ENCODE data around the gene PDZD2.

The PDZD2 gene

GRCh38 chr5:31859096-31859495 is 220.2 kb downstream of the PDZD2 start:
- DNase-seq: no peak
- Histone ChIP-seq H3K27ac (no peak overlapping the region), H3K4me3 (ENCODE audit: low read depth, low read length) (no peak overlapping the region), H3K36me3 (replicated peaks) (no peaks in the 10 kb centered on the region), H3K27me3 (replicated peaks) (no peaks in the 10 kb centered on the region)
- TF ChIP-seq CTCF (IDR thresholded peaks at IDR 0.05; ENCODE audit: low read depth, low read length, missing control alignments): no peak
- in situ Hi-C loops (cut with HindIII; ENCODE audit: low pct_ligation_motif_present, low sequenced_read_pairs): no loop called here

GRCh38 chr5:31860278-31860677 is 221.3 kb downstream of the PDZD2 start:
- in situ Hi-C loops (cut with HindIII; ENCODE audit: low pct_ligation_motif_present, low sequenced_read_pairs): no loop called here
- no peak for DNase-seq
- TF ChIP-seq CTCF (IDR thresholded peaks at IDR 0.05; ENCODE audit: low read depth, low read length, missing control alignments): no peak
- Histone ChIP-seq H3K36me3 (replicated peaks) (no peaks in the 10 kb centered on the region), H3K27me3 (replicated peaks) (no peaks in the 10 kb centered on the region), H3K4me3 (ENCODE audit: low read depth, low read length) (no peak overlapping the region), H3K27ac (no peak overlapping the region)

- in situ Hi-C loops (cut with HindIII; ENCODE audit: low pct_ligation_motif_present, low sequenced_read_pairs): no loop called here
- Histone ChIP-seq H3K27me3 (replicated peaks) (no peaks in the 10 kb centered on the region), H3K4me3 (ENCODE audit: low read depth, low read length) (no peak overlapping the region), H3K27ac (no peak overlapping the region), H3K36me3 (replicated peaks) (no peaks in the 10 kb centered on the region)
- no peak for DNase-seq
- TF ChIP-seq CTCF (IDR thresholded peaks at IDR 0.05; ENCODE audit: low read depth, low read length, missing control alignments): no peak
These were observed 221.9 kb downstream of the PDZD2 start for GRCh38 chr5:31860726-31861433.

DNA sequence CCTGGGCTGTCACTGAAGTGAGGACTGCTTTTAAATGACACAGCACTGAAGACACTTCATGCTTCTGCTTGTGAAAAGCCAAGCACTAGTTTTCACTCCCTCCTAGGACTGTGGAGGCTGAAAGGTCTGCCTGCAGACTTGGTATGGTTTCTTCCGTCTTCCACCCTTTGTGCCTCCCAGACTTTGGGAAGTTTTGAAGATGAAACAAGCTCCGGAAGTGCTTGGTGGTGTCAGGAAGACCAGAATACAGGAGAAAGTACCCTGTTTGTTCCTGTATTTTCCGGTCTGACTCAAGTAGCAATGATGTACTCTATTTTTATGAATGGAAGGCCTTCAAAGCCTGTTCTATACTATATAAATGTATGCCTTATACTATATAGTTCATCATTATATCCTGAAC is 222.7 kb downstream of the PDZD2 start:
- DNase-seq: no peak
- no peak for TF ChIP-seq CTCF (IDR thresholded peaks at IDR 0.05; ENCODE audit: low read depth, low read length, missing control alignments)
- Histone ChIP-seq H3K36me3 (replicated peaks) (no peaks in the 10 kb centered on the region), H3K27me3 (replicated peaks) (no peaks in the 10 kb centered on the region), H3K4me3 (ENCODE audit: low read depth, low read length) (no peak overlapping the region), H3K27ac (no peak overlapping the region)
- in situ Hi-C loops (cut with HindIII; ENCODE audit: low pct_ligation_motif_present, low sequenced_read_pairs): no loop called here

GRCh38 chr5:31863991-31864411 is 225.1 kb downstream of the PDZD2 start:
- no peaks in the 10 kb centered on the region for H3K36me3 ChIP-seq (replicated peaks)
- no peak overlapping the region for H3K27ac ChIP-seq
- H3K27me3 ChIP-seq (replicated peaks): no peaks in the 10 kb centered on the region
- H3K4me3 ChIP-seq (ENCODE audit: low read depth, low read length): no peak overlapping the region
- in situ Hi-C loops (cut with HindIII; ENCODE audit: low pct_ligation_motif_present, low sequenced_read_pairs): no loop called here
- DNase-seq: no peak
- TF ChIP-seq CTCF (IDR thresholded peaks at IDR 0.05; ENCODE audit: low read depth, low read length, missing control alignments): no peak

DNA sequence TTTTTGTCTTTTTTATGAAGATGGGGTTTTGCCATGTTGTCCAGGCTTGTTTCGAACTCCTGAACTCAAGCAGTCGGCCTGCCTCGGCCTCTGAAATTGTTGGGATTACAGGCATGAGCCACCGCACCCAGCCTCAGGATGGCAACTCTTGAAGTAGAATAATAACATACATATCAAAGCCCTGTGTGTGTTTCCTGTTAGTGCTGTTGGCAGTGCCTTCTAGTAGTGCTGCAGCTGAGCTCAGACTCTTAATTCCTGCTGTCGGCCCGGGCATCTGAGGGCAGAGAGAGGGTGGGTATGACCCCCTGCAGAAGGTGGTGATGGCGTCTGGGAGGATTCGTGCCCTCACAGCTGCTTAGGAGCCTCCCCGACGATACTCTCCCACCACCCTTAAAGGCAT is 227.2 kb downstream of the PDZD2 start:
- H3K27ac ChIP-seq: no peak overlapping the region
- H3K27me3 ChIP-seq (replicated peaks): no peaks in the 10 kb centered on the region
- in situ Hi-C loops (cut with HindIII; ENCODE audit: low pct_ligation_motif_present, low sequenced_read_pairs): no loop called here
- no peak overlapping the region for H3K4me3 ChIP-seq (ENCODE audit: low read depth, low read length)
- H3K36me3 ChIP-seq (replicated peaks): no peaks in the 10 kb centered on the region
- no peak for DNase-seq
- no peak for TF ChIP-seq CTCF (IDR thresholded peaks at IDR 0.05; ENCODE audit: low read depth, low read length, missing control alignments)

Measured in brain microvascular endothelial cell (primary cell).